GM23338 (cell line): ENCODE measurements around the gene NELFA. TPM values are rescaled to one million over a fixed set of nuclear protein-coding genes. Genes with fewer than 3 reads are reported as not detected.

ENCODE experiments used
- ATAC-seq: fragments of 200-7000 bp; cut with Tn5 transposase; 3 replicates; pipeline ENCODE4 v1.9.1; 2020
- DNase-seq: peaks from one replicate; pipeline ENCODE4 v3.0.0-alpha.2; 2015; ENCODE audit warnings: low spot score
- H2AFZ ChIP-seq: fragments of 200-600 bp; sonication (generic); 2 replicates; pipeline ENCODE4 v1.8.0; 2016; ENCODE audit warnings: antibody characterized with exemption, mild to moderate bottlenecking, moderate library complexity
- H3F3A ChIP-seq: fragments of 200-600 bp; sonication (generic); replicated peaks from 2 replicates; pipeline ENCODE4 v1.8.0; 2017; ENCODE audit warnings: antibody characterized with exemption, mixed run types, low read depth
- H3K27ac ChIP-seq: fragments of 200-600 bp; sonication (generic); 2 replicates; pipeline ENCODE4 v1.6.1; 2016; ENCODE audit warnings: low read depth
- H3K27me3 ChIP-seq: fragments of 200-600 bp; sonication (generic); 2 replicates; pipeline ENCODE4 v1.8.0; 2016; ENCODE audit warnings: mild to moderate bottlenecking, mixed run types, moderate library complexity; ENCODE audit not compliant: insufficient read depth
- H3K36me3 ChIP-seq: fragments of 200-600 bp; sonication (generic); 2 replicates; pipeline ENCODE4 v1.8.0; 2016; ENCODE audit warnings: mild to moderate bottlenecking; ENCODE audit not compliant: insufficient read depth
- H3K4me1 ChIP-seq: fragments of 200-600 bp; sonication (generic); 2 replicates; pipeline ENCODE4 v1.8.0; 2016; ENCODE audit warnings: mild to moderate bottlenecking, moderate library complexity; ENCODE audit not compliant: insufficient read depth
- H3K4me2 ChIP-seq: fragments of 200-600 bp; sonication (generic); 2 replicates; pipeline ENCODE4 v1.7.1; 2017; ENCODE audit warnings: mixed run types
- H3K4me3 ChIP-seq: fragments of 200-600 bp; sonication (generic); 2 replicates; pipeline ENCODE4 v1.6.1; 2016; ENCODE audit warnings: mixed run types
- H3K79me2 ChIP-seq: fragments of 200-600 bp; sonication (generic); replicated peaks from 2 replicates; pipeline ENCODE4 v1.8.0; 2017; ENCODE audit warnings: mild to moderate bottlenecking; ENCODE audit not compliant: insufficient read depth
- H3K9me2 ChIP-seq: fragments of 200-600 bp; sonication (generic); 2 replicates; pipeline ENCODE4 v1.8.0; 2017; ENCODE audit not compliant: insufficient read depth
- H4K20me1 ChIP-seq: fragments of 200-600 bp; sonication (generic); replicated peaks from 2 replicates; pipeline ENCODE4 v1.8.0; 2017; ENCODE audit warnings: mild to moderate bottlenecking; ENCODE audit not compliant: insufficient read depth
- H3K27ac Mint-ChIP-seq: 2 replicates; pipeline ENCODE4 v1.8.0; 2020; ENCODE audit warnings: inconsistent platforms, mild to moderate bottlenecking, moderate library complexity, mixed read lengths
- H3K27me3 Mint-ChIP-seq: 3 replicates; pipeline ENCODE4 v1.8.0; 2022; ENCODE audit warnings: low read depth, mild to moderate bottlenecking, moderate library complexity, mixed read lengths, inconsistent platforms; ENCODE audit not compliant: insufficient read depth, poor library complexity
- H3K36me3 Mint-ChIP-seq: 3 replicates; pipeline ENCODE4 v1.8.0; 2021; ENCODE audit warnings: low read depth, mild to moderate bottlenecking, inconsistent platforms, moderate library complexity, mixed read lengths
- H3K4me1 Mint-ChIP-seq: 3 replicates; pipeline ENCODE4 v1.8.0; 2020; ENCODE audit warnings: mild to moderate bottlenecking, inconsistent platforms, mixed read lengths
- H3K4me3 Mint-ChIP-seq: 3 replicates; pipeline ENCODE4 v1.8.0; 2021; ENCODE audit warnings: moderate library complexity, mild to moderate bottlenecking, inconsistent platforms, mixed read lengths
- H3K9me3 Mint-ChIP-seq: 3 replicates; pipeline ENCODE4 v1.8.0; 2020; ENCODE audit warnings: moderate library complexity, mild to moderate bottlenecking, inconsistent platforms, mixed read lengths
- CREB1 ChIP-seq: fragments of 250-450 bp; sonication (Bioruptor Pico); IDR thresholded peaks from 2 replicates; pipeline ENCODE4 v1.5.0; 2020; ENCODE audit warnings: low read depth, mild to moderate bottlenecking, moderate library complexity
- EZH2 ChIP-seq: fragments of 200-600 bp; sonication (generic); IDR thresholded peaks from one replicate; pipeline ENCODE4 v1.8.0; 2017; ENCODE audit warnings: antibody characterized with exemption, mild to moderate bottlenecking, low read depth; ENCODE audit not compliant: unreplicated experiment
- EZH2phosphoT487 ChIP-seq: fragments of 200-600 bp; sonication (generic); IDR thresholded peaks from one replicate; pipeline ENCODE4 v1.8.1; 2018; ENCODE audit warnings: antibody characterized with exemption; ENCODE audit not compliant: unreplicated experiment
- JUNB ChIP-seq: IDR thresholded peaks from one replicate; pipeline ENCODE4 v1.6.1; 2016; ENCODE audit warnings: antibody characterized with exemption; ENCODE audit not compliant: unreplicated experiment
- NANOG ChIP-seq: IDR thresholded peaks from 2 replicates; pipeline ENCODE4 v1.6.1; 2016; ENCODE audit warnings: antibody characterized with exemption, borderline replicate concordance
- STAT1 ChIP-seq: IDR thresholded peaks from one replicate; pipeline ENCODE4 v1.6.1; 2016; ENCODE audit warnings: antibody characterized with exemption; ENCODE audit not compliant: unreplicated experiment
- ZNF114 ChIP-seq: fragments of 250-450 bp; sonication (Bioruptor Pico); IDR thresholded peaks from 2 replicates; pipeline ENCODE4 v1.5.0; 2020; ENCODE audit warnings: mild to moderate bottlenecking, moderate library complexity
- ZNF331 ChIP-seq: fragments of 250-450 bp; sonication (Bioruptor Pico); IDR thresholded peaks from 2 replicates; pipeline ENCODE4 v1.5.0; 2020; ENCODE audit warnings: low read depth, mild to moderate bottlenecking, moderate library complexity
- polyA plus RNA-seq: library from polyadenylated mRNA; unstranded; fragments of >200 nt; fragmentation: Nextera tagmentation; extraction: Ambion mirVana; gene quantifications from 2 replicates; pipeline ENCODE4 v1.2.1, GENCODE V29; 2016
- total RNA-seq: library from RNA; depleted of rRNA; stranded (reverse); fragments of >200 nt; shearing (Covaris generic); gene quantifications from 2 replicates; pipeline ENCODE4 v1.2.3, GENCODE V29; 2014
- TF ChIP-seq, protein P1 (sequence below): IDR thresholded peaks from 2 replicates; pipeline ENCODE4 v1.6.1; 2016; ENCODE audit warnings: antibody characterized with exemption
- TF ChIP-seq, protein P2 (sequence below): IDR thresholded peaks from one replicate; pipeline ENCODE4 v1.6.1; 2018; ENCODE audit warnings: antibody characterized with exemption; ENCODE audit not compliant: unreplicated experiment
- TF ChIP-seq, protein P3 (sequence below): fragments of 250-450 bp; sonication (Bioruptor Pico); IDR thresholded peaks from 2 replicates; pipeline ENCODE4 v1.5.0; 2020; ENCODE audit warnings: mild to moderate bottlenecking, moderate library complexity
- TF ChIP-seq, protein P4 (sequence below), 2 experiments: fragments of 200-600 bp in 1 of 2; sonication (generic) in 1 of 2; conservative IDR thresholded peaks; 2 replicates each; pipeline versions ENCODE4 v1.5.1 to v1.6.1; 2016 to 2017; ENCODE audit warnings: antibody characterized with exemption in 2 of 2, low read depth in 2 of 2, mild to moderate bottlenecking in 2 of 2, moderate library complexity in 1 of 2

The NELFA gene
- total and polyA plus RNA-seq, 2 experiments from 2014 or later: 62.8 to 63.3 TPM

DNA sequence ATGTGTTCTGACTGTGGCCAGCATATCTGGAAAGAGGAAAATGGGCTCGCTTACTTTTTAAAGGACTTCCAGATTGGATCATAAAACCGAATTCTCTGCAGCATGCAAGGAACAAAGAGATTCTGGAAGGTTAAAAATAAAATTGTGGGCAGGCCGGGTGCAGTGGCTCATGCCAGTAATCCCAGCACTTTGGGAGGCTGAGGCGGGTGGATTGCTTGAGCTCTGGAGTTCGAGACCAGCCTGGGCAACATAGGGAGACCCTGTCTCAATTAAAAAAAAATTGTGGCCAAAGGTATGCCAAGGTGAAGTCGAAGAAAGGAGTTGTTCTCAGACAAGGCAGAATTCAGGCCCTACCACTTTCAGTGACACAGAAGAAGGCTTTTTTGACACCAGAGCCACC is 37.8 kb downstream of the NELFA start:
- no peak for DNase-seq
- no peaks in the 10 kb centered on the region for H3K9me2 ChIP-seq
- H3K4me3 Mint-ChIP-seq: no peak overlapping the region
- no peaks in the 10 kb centered on the region for H3K79me2 ChIP-seq
- no peak overlapping the region for H3K4me2 ChIP-seq
- no peaks in the 10 kb centered on the region for H3K4me1 ChIP-seq
- H3K4me3 ChIP-seq: no peak overlapping the region
- H3K27ac ChIP-seq: no peak overlapping the region
- 0 out of 2 replicates have a peak, but pooled peaks cover 4% of the 10 kb centered on the region for H3K36me3 ChIP-seq
- H3F3A ChIP-seq: peaks cover 5% of the 10 kb centered on the region; the same call in 1 of the 2 replicates
- no peak overlapping the region for H3K27ac Mint-ChIP-seq
- H3K27me3 Mint-ChIP-seq: peaks cover 15% of the 10 kb centered on the region
- no peaks in the 10 kb centered on the region; the same call in 2 of the 3 replicates for H3K9me3 Mint-ChIP-seq
- H2AFZ ChIP-seq: no peak overlapping the region
- ATAC-seq: no peak
- peaks cover 5% of the 10 kb centered on the region; the same call in 1 of the 2 replicates for H4K20me1 ChIP-seq
- H3K36me3 Mint-ChIP-seq: peaks cover 40% of the 10 kb centered on the region
- no peaks in the 10 kb centered on the region for H3K4me1 Mint-ChIP-seq
- no peaks in the 10 kb centered on the region for H3K27me3 ChIP-seq
- TF ChIP-seq ZNF114 (CRISPR knock-in tag) (no peak), CREB1 (CRISPR knock-in tag) (no peak), EZH2phosphoT487 (no peak), NANOG (no peak), STAT1 (no peak), ZNF331 (CRISPR knock-in tag) (no peak), JUNB (no peak), EZH2 (no peak)
- TF ChIP-seq, protein P1, sequence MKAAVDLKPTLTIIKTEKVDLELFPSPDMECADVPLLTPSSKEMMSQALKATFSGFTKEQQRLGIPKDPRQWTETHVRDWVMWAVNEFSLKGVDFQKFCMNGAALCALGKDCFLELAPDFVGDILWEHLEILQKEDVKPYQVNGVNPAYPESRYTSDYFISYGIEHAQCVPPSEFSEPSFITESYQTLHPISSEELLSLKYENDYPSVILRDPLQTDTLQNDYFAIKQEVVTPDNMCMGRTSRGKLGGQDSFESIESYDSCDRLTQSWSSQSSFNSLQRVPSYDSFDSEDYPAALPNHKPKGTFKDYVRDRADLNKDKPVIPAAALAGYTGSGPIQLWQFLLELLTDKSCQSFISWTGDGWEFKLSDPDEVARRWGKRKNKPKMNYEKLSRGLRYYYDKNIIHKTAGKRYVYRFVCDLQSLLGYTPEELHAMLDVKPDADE: no peak
- TF ChIP-seq, protein P2, sequence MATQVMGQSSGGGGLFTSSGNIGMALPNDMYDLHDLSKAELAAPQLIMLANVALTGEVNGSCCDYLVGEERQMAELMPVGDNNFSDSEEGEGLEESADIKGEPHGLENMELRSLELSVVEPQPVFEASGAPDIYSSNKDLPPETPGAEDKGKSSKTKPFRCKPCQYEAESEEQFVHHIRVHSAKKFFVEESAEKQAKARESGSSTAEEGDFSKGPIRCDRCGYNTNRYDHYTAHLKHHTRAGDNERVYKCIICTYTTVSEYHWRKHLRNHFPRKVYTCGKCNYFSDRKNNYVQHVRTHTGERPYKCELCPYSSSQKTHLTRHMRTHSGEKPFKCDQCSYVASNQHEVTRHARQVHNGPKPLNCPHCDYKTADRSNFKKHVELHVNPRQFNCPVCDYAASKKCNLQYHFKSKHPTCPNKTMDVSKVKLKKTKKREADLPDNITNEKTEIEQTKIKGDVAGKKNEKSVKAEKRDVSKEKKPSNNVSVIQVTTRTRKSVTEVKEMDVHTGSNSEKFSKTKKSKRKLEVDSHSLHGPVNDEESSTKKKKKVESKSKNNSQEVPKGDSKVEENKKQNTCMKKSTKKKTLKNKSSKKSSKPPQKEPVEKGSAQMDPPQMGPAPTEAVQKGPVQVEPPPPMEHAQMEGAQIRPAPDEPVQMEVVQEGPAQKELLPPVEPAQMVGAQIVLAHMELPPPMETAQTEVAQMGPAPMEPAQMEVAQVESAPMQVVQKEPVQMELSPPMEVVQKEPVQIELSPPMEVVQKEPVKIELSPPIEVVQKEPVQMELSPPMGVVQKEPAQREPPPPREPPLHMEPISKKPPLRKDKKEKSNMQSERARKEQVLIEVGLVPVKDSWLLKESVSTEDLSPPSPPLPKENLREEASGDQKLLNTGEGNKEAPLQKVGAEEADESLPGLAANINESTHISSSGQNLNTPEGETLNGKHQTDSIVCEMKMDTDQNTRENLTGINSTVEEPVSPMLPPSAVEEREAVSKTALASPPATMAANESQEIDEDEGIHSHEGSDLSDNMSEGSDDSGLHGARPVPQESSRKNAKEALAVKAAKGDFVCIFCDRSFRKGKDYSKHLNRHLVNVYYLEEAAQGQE: no peak
- TF ChIP-seq, protein P3, sequence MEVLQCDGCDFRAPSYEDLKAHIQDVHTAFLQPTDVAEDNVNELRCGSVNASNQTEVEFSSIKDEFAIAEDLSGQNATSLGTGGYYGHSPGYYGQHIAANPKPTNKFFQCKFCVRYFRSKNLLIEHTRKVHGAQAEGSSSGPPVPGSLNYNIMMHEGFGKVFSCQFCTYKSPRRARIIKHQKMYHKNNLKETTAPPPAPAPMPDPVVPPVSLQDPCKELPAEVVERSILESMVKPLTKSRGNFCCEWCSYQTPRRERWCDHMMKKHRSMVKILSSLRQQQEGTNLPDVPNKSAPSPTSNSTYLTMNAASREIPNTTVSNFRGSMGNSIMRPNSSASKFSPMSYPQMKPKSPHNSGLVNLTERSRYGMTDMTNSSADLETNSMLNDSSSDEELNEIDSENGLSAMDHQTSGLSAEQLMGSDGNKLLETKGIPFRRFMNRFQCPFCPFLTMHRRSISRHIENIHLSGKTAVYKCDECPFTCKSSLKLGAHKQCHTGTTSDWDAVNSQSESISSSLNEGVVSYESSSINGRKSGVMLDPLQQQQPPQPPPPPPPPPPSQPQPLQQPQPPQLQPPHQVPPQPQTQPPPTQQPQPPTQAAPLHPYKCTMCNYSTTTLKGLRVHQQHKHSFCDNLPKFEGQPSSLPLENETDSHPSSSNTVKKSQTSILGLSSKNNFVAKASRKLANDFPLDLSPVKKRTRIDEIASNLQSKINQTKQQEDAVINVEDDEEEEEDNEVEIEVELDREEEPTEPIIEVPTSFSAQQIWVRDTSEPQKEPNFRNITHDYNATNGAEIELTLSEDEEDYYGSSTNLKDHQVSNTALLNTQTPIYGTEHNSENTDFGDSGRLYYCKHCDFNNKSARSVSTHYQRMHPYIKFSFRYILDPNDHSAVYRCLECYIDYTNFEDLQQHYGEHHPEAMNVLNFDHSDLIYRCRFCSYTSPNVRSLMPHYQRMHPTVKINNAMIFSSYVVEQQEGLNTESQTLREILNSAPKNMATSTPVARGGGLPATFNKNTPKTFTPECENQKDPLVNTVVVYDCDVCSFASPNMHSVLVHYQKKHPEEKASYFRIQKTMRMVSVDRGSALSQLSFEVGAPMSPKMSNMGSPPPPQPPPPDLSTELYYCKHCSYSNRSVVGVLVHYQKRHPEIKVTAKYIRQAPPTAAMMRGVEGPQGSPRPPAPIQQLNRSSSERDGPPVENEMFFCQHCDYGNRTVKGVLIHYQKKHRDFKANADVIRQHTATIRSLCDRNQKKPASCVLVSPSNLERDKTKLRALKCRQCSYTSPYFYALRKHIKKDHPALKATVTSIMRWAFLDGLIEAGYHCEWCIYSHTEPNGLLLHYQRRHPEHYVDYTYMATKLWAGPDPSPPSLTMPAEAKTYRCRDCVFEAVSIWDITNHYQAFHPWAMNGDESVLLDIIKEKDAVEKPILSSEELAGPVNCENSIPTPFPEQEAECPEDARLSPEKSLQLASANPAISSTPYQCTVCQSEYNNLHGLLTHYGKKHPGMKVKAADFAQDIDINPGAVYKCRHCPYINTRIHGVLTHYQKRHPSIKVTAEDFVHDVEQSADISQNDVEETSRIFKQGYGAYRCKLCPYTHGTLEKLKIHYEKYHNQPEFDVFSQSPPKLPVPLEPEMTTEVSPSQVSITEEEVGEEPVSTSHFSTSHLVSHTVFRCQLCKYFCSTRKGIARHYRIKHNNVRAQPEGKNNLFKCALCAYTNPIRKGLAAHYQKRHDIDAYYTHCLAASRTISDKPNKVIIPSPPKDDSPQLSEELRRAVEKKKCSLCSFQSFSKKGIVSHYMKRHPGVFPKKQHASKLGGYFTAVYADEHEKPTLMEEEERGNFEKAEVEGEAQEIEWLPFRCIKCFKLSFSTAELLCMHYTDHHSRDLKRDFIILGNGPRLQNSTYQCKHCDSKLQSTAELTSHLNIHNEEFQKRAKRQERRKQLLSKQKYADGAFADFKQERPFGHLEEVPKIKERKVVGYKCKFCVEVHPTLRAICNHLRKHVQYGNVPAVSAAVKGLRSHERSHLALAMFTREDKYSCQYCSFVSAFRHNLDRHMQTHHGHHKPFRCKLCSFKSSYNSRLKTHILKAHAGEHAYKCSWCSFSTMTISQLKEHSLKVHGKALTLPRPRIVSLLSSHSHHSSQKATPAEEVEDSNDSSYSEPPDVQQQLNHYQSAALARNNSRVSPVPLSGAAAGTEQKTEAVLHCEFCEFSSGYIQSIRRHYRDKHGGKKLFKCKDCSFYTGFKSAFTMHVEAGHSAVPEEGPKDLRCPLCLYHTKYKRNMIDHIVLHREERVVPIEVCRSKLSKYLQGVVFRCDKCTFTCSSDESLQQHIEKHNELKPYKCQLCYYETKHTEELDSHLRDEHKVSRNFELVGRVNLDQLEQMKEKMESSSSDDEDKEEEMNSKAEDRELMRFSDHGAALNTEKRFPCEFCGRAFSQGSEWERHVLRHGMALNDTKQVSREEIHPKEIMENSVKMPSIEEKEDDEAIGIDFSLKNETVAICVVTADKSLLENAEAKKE (CRISPR knock-in tag): no peak
- TF ChIP-seq, protein P4, sequence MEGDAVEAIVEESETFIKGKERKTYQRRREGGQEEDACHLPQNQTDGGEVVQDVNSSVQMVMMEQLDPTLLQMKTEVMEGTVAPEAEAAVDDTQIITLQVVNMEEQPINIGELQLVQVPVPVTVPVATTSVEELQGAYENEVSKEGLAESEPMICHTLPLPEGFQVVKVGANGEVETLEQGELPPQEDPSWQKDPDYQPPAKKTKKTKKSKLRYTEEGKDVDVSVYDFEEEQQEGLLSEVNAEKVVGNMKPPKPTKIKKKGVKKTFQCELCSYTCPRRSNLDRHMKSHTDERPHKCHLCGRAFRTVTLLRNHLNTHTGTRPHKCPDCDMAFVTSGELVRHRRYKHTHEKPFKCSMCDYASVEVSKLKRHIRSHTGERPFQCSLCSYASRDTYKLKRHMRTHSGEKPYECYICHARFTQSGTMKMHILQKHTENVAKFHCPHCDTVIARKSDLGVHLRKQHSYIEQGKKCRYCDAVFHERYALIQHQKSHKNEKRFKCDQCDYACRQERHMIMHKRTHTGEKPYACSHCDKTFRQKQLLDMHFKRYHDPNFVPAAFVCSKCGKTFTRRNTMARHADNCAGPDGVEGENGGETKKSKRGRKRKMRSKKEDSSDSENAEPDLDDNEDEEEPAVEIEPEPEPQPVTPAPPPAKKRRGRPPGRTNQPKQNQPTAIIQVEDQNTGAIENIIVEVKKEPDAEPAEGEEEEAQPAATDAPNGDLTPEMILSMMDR (conservative IDR thresholded peaks at IDR 0.05; ENCODE audit: low read depth in 2 of 2): no peak
